ENCODE measurements around the gene ADAMTSL5. TPM values are rescaled to one million over a fixed set of nuclear protein-coding genes. Genes with fewer than 3 reads are reported as not detected.

Gene ADAMTSL5
- total and polyA plus RNA-seq, 7 donors = 0.71 to 5.8 (median 1.7) TPM; not detected in 1

DNA sequence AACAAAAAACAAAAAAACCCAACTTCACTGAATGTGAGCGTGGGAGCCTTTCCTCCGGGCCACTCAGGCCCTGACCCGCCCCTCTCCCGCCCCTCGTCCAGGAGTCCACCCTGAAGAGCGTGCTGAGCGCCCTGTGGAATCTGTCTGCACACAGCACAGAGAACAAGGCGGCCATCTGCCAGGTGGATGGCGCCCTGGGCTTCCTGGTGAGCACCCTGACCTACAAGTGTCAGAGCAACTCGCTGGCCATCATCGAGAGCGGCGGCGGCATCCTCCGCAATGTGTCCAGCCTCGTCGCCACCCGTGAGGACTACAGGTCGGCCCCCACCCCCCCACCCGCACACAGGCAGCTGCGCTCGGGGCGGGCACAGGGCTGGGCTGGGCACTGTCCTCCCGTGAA is 51.0 kb downstream of the ADAMTSL5 start:
- peaks cover 0 to 21% (median 16%) of the 10 kb centered on the region in 4 donors for H3K4me1 ChIP-seq
- H3K9me3 ChIP-seq = no peaks in the 10 kb centered on the region
- no peak for TF ChIP-seq CTCF (IDR thresholded peaks at IDR 0.05)
- no peak for TF ChIP-seq POLR2A (IDR thresholded peaks at IDR 0.05)
- no peak for TF ChIP-seq EP300 (IDR thresholded peaks at IDR 0.05)
- no peak for TF ChIP-seq POLR2AphosphoS5 (IDR thresholded peaks at IDR 0.05)
- 93 to 95% methylated on average over 24 of the region's 24 CpGs for WGBS, 2 donors
- H3K4me3 ChIP-seq = no peak overlapping the region
- DNase-seq = no peak
- intact Hi-C loops (cut with DNase I) = no loop called here
- H3K27ac ChIP-seq = no peak overlapping the region
- H3K27me3 ChIP-seq = peaks cover 19 to 42% (median 36%) of the 10 kb centered on the region in 3 donors
- peaks cover 0 to 11% (median 3%) of the 10 kb centered on the region in 4 donors for H3K36me3 ChIP-seq

DNA sequence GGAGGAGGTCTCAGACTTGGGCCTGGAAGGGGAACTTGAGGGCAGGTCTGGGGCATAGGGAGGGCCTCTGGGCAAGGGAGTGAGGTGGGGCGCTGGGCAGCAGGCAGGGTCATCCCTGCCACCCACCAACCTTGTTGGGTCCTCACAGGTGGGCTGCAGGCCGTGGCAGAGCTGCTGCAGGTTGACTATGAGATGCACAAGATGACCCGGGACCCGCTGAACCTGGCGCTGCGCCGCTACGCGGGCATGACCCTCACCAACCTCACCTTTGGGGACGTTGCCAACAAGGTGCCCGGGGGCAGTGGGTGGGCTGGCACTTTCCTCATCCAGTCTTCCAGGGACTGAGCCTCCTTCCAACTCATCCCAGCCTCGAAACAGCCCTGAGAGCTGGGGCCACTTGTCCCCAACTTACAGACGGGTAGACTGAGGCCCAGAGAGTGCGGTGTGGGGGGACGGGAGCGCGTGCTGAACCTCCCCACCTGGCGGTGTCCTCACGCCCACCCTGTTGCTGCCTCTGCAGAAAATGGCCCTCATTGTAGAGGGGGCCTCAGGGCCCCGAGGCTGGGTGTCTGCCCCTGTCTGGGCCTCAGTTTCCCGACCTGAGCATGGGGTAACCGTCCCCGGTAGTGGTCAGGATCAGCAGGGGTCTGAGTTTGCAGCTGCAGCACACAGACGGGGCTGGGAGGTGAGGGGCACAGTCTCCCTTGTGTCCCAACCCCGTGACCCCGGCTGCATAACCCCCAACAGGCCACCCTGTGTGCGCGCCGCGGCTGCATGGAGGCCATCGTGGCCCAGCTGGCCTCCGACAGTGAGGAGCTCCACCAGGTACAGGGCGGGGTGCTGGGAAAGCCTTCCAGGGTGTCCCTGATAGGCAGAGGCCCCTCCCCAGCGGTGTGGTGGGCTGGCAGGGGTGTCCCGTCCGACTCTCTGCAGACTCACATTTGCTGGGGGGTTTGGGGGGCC is 52.5 kb downstream of the ADAMTSL5 start:
- WGBS, 2 donors = 94 to 95% methylated on average over 36 of the region's 36 CpGs
- peaks cover 26 to 42% (median 36%) of the 10 kb centered on the region in 3 donors for H3K27me3 ChIP-seq

DNA sequence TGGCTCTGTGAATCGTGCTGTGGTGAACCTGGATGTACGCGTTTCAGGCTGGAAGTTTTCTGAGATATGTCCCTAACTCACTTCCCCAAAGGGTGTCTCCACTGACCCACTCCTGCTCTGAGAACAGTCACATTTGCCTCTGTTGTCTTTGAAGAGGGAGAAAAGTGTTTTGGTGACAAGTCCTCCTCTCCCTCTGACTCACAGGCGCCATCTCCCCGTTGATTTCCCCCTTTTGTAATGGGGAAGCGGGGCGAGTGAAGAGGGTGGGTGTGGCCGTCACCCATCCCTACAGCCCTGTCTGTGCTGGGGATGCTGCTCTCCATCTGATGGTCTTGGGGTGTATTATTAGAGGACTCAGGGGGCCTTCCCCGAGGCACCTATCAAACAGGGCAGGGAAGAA is 53.3 kb downstream of the ADAMTSL5 start:
- Histone ChIP-seq H3K4me1 (peaks cover 0 to 24% (median 16%) of the 10 kb centered on the region in 4 donors), H3K9me3 (no peaks in the 10 kb centered on the region), H3K27ac (no peak overlapping the region), H3K27me3 (peaks cover 32 to 42% (median 36%) of the 10 kb centered on the region in 3 donors), H3K4me3 (no peak overlapping the region), H3K36me3 (peaks cover 0 to 11% (median 3%) of the 10 kb centered on the region in 4 donors)
- intact Hi-C loops (cut with DNase I) = loop anchor here (10.0 kb wide), 1 partner anchor 305 kb away; no protein-coding TSS in a partner anchor
- TF ChIP-seq POLR2A (IDR thresholded peaks at IDR 0.05) (no peak), CTCF (IDR thresholded peaks at IDR 0.05) (no peak), EP300 (IDR thresholded peaks at IDR 0.05) (no peak), POLR2AphosphoS5 (IDR thresholded peaks at IDR 0.05) (no peak)
- 79 to 80% methylated on average over 9 of the region's 9 CpGs for WGBS, 2 donors
- no peak for DNase-seq

More for the DNA sequence above, 52.5 kb downstream of the ADAMTSL5 start:
- no peaks in the 10 kb centered on the region for H3K9me3 ChIP-seq
- no peak overlapping the region for H3K27ac ChIP-seq
- no peak for DNase-seq
- no peak overlapping the region for H3K4me3 ChIP-seq
- intact Hi-C loops (cut with DNase I) = no loop called here
- H3K4me1 ChIP-seq = peaks cover 0 to 21% (median 14%) of the 10 kb centered on the region in 4 donors
- TF ChIP-seq CTCF (IDR thresholded peaks at IDR 0.05) = no peak
- TF ChIP-seq POLR2AphosphoS5 (IDR thresholded peaks at IDR 0.05) = no peak
- no peak for TF ChIP-seq EP300 (IDR thresholded peaks at IDR 0.05)
- no peak for TF ChIP-seq POLR2A (IDR thresholded peaks at IDR 0.05)
- peaks cover 0 to 11% (median 3%) of the 10 kb centered on the region in 4 donors for H3K36me3 ChIP-seq

DNA sequence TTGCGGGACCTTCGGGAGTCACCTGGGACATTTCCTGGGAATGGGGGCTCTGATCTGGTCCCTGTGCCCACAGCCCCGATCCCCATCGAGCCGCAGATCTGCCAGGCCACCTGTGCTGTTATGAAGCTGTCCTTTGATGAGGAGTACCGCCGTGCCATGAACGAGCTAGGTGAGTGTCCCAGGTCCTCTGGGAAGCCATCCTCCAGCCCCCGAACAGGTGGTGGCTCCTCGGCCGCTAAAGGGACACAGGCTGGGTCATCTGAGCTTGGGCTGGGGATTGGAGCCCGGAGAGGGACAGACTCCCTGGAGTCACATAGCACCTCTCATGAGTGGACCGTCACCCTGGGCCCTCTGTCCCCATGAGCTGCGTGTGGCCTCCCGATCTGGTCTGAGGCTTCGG is 54.9 kb downstream of the ADAMTSL5 start:
- TF ChIP-seq CTCF (IDR thresholded peaks at IDR 0.05) (no peak), EP300 (IDR thresholded peaks at IDR 0.05) (no peak), POLR2AphosphoS5 (IDR thresholded peaks at IDR 0.05) (no peak), POLR2A (IDR thresholded peaks at IDR 0.05) (no peak)
- no peak overlapping the region for H3K27ac ChIP-seq
- H3K9me3 ChIP-seq = no peaks in the 10 kb centered on the region
- peaks cover 0 to 11% (median 3%) of the 10 kb centered on the region in 4 donors for H3K36me3 ChIP-seq
- peaks cover 0 to 36% (median 27%) of the 10 kb centered on the region in 4 donors for H3K4me1 ChIP-seq
- intact Hi-C loops (cut with DNase I) = loop anchor here (10.0 kb wide), 1 partner anchor 307 kb away; no protein-coding TSS in a partner anchor
- no peak overlapping the region for H3K4me3 ChIP-seq
- 59 to 81% methylated on average over 16 of the region's 16 CpGs for whole genome bisulfite sequencing, 2 donors
- DNase-seq = no peak
- peaks cover 42 to 56% (median 51%) of the 10 kb centered on the region in 3 donors for H3K27me3 ChIP-seq

Measured in sigmoid colon (tissue), 7 donors.